Measurements from ENCODE around the gene YARS1.

YARS1 gene

GRCh38 chr1:32753532-32754316, 63.4 kb downstream of the YARS1 start:
- H3K4me1 Mint-ChIP-seq: peaks cover 7% of the 10 kb centered on the region
- peaks cover 38% of the 10 kb centered on the region for H3K27me3 Mint-ChIP-seq
- peak overlapping the region; percentile 57 for H3K4me3 Mint-ChIP-seq
- no peaks in the 10 kb centered on the region for H3K9me3 Mint-ChIP-seq
- no peak overlapping the region for H3K27ac Mint-ChIP-seq
- no peaks in the 10 kb centered on the region for H3K36me3 Mint-ChIP-seq
- ATAC-seq: peak; percentile 88

GRCh38 chr1:32749771-32750170, 67.4 kb downstream of the YARS1 start:
- Mint-ChIP-seq H3K4me1 (peaks cover 7% of the 10 kb centered on the region), H3K27me3 (peaks cover 73% of the 10 kb centered on the region), H3K4me3 (no peak overlapping the region), H3K9me3 (no peaks in the 10 kb centered on the region), H3K27ac (no peak overlapping the region), H3K36me3 (no peaks in the 10 kb centered on the region)
- no peak for ATAC-seq

GRCh38 chr1:32749332-32749731, 67.8 kb downstream of the YARS1 start:
- Mint-ChIP-seq H3K4me3 (no peak overlapping the region), H3K36me3 (no peaks in the 10 kb centered on the region), H3K27ac (no peak overlapping the region), H3K27me3 (peaks cover 78% of the 10 kb centered on the region), H3K4me1 (peaks cover 3% of the 10 kb centered on the region), H3K9me3 (no peaks in the 10 kb centered on the region)
- ATAC-seq: no peak

- ATAC-seq: no peak
- Mint-ChIP-seq H3K4me1 (no peaks in the 10 kb centered on the region), H3K9me3 (no peaks in the 10 kb centered on the region), H3K27me3 (peaks cover 82% of the 10 kb centered on the region), H3K36me3 (no peaks in the 10 kb centered on the region), H3K4me3 (no peak overlapping the region), H3K27ac (no peak overlapping the region)
These were observed 68.2 kb downstream of the YARS1 start for GRCh38 chr1:32748926-32749325.

- Mint-ChIP-seq H3K27ac (no peak overlapping the region), H3K4me1 (no peaks in the 10 kb centered on the region), H3K36me3 (no peaks in the 10 kb centered on the region), H3K27me3 (peaks cover 86% of the 10 kb centered on the region), H3K4me3 (no peak overlapping the region), H3K9me3 (no peaks in the 10 kb centered on the region)
- ATAC-seq: no peak
These were observed 68.8 kb downstream of the YARS1 start for GRCh38 chr1:32748348-32748747.

- ATAC-seq: no peak
- no peaks in the 10 kb centered on the region for H3K36me3 Mint-ChIP-seq
- H3K9me3 Mint-ChIP-seq: no peaks in the 10 kb centered on the region
- H3K4me1 Mint-ChIP-seq: no peaks in the 10 kb centered on the region
- H3K4me3 Mint-ChIP-seq: no peak overlapping the region
- peaks cover 89% of the 10 kb centered on the region for H3K27me3 Mint-ChIP-seq
- H3K27ac Mint-ChIP-seq: no peak overlapping the region
These were observed 71.0 kb downstream of the YARS1 start for GRCh38 chr1:32746130-32746529.

GRCh38 chr1:32744071-32744425, 73.1 kb downstream of the YARS1 start:
- H3K27me3 Mint-ChIP-seq: peaks cover 82% of the 10 kb centered on the region
- H3K4me1 Mint-ChIP-seq: no peaks in the 10 kb centered on the region
- no peak overlapping the region for H3K4me3 Mint-ChIP-seq
- no peaks in the 10 kb centered on the region for H3K9me3 Mint-ChIP-seq
- H3K27ac Mint-ChIP-seq: no peak overlapping the region
- no peak for ATAC-seq
- H3K36me3 Mint-ChIP-seq: no peaks in the 10 kb centered on the region

GRCh38 chr1:32743380-32744070, 73.6 kb downstream of the YARS1 start:
- no peak for ATAC-seq
- H3K36me3 Mint-ChIP-seq: no peaks in the 10 kb centered on the region
- H3K27me3 Mint-ChIP-seq: peaks cover 77% of the 10 kb centered on the region
- H3K27ac Mint-ChIP-seq: no peak overlapping the region
- H3K9me3 Mint-ChIP-seq: no peaks in the 10 kb centered on the region
- H3K4me3 Mint-ChIP-seq: no peak overlapping the region
- H3K4me1 Mint-ChIP-seq: no peaks in the 10 kb centered on the region

- no peak for ATAC-seq
- Mint-ChIP-seq H3K4me1 (no peaks in the 10 kb centered on the region), H3K4me3 (peak overlapping the region; percentile 14), H3K36me3 (no peaks in the 10 kb centered on the region), H3K27ac (no peak overlapping the region), H3K27me3 (peaks cover 71% of the 10 kb centered on the region), H3K9me3 (no peaks in the 10 kb centered on the region)
These were observed 74.2 kb downstream of the YARS1 start for GRCh38 chr1:32742956-32743355.

- Mint-ChIP-seq H3K4me3 (peak overlapping the region; percentile 69), H3K36me3 (no peaks in the 10 kb centered on the region), H3K27ac (no peak overlapping the region), H3K4me1 (no peaks in the 10 kb centered on the region), H3K9me3 (no peaks in the 10 kb centered on the region), H3K27me3 (peaks cover 70% of the 10 kb centered on the region)
- ATAC-seq: no peak
These were observed 74.8 kb downstream of the YARS1 start for GRCh38 chr1:32742199-32742947.

- no peaks in the 10 kb centered on the region for H3K36me3 Mint-ChIP-seq
- no peak overlapping the region for H3K27ac Mint-ChIP-seq
- H3K4me1 Mint-ChIP-seq: no peaks in the 10 kb centered on the region
- H3K27me3 Mint-ChIP-seq: peaks cover 71% of the 10 kb centered on the region
- ATAC-seq: peak; percentile 47
- no peaks in the 10 kb centered on the region for H3K9me3 Mint-ChIP-seq
- H3K4me3 Mint-ChIP-seq: peak overlapping the region; percentile 68
These were observed 75.6 kb downstream of the YARS1 start for GRCh38 chr1:32741413-32742198.

- Mint-ChIP-seq H3K4me3 (peak overlapping the region; percentile 68), H3K27me3 (peaks cover 65% of the 10 kb centered on the region), H3K27ac (no peak overlapping the region), H3K9me3 (no peaks in the 10 kb centered on the region), H3K4me1 (no peaks in the 10 kb centered on the region), H3K36me3 (no peaks in the 10 kb centered on the region)
- ATAC-seq: no peak
These were observed 76.1 kb downstream of the YARS1 start for GRCh38 chr1:32741059-32741412.

- no peaks in the 10 kb centered on the region for H3K36me3 Mint-ChIP-seq
- H3K27me3 Mint-ChIP-seq: peaks cover 29% of the 10 kb centered on the region
- no peak overlapping the region for H3K27ac Mint-ChIP-seq
- H3K4me1 Mint-ChIP-seq: no peaks in the 10 kb centered on the region
- no peak for ATAC-seq
- H3K4me3 Mint-ChIP-seq: no peak overlapping the region
- H3K9me3 Mint-ChIP-seq: no peaks in the 10 kb centered on the region
These were observed 80.1 kb downstream of the YARS1 start for GRCh38 chr1:32736812-32737791.

All from stimulated activated memory B cell treated with anti-CD40 and anti-IgM and Interleukin-4, amounts not matched to agents 10 μg/mL and 1 μg/mL and 100 μg/mL, for 72 hours (primary cell).